ENCODE results near the gene UBTD1. TPM values are rescaled to one million over a fixed set of nuclear protein-coding genes. Genes with fewer than 3 reads are reported as not detected.

The UBTD1 gene
- total and polyA plus RNA-seq, 12 donors, result 1.4 to 24.2 (median 13.4) TPM

DNA sequence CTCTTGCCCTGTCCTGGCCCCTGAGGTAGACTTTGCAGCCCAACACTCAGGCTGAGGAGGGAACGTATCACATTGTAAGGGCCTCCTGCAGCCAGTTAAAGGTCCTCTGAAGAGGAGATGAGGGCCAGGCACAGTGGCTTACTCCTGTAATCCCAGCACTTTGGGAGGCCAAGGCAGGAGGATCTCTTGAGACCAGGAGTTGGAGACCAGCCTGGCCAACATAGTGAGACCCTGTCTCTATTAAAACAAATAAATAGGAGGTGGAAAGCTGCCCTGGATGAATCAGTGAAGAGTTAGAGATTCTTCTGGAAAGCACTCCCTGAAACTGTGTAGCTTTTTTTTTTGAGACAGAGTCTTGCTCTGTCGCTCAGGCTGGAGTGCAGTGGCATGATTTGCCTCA lies 88.5 kb downstream of the UBTD1 start:
- WGBS, 4 donors, result 83 to 96% (median 95%) methylated on average over 2 of the region's 2 CpGs
- Histone ChIP-seq H3K27me3 (no peaks in the 10 kb centered on the region), H3K36me3 (replicated peaks in 1 of 2) (no peaks in the 10 kb centered on the region), H3K4me1 (replicated peaks in 1 of 2) (peaks cover 10 to 32% of the 10 kb centered on the region in 2 donors), H3K27ac (no peak overlapping the region), H3K4me3 (no peak overlapping the region), H3K9me3 (replicated peaks in 1 of 3) (no peaks in the 10 kb centered on the region)
- TF ChIP-seq, protein P1, sequence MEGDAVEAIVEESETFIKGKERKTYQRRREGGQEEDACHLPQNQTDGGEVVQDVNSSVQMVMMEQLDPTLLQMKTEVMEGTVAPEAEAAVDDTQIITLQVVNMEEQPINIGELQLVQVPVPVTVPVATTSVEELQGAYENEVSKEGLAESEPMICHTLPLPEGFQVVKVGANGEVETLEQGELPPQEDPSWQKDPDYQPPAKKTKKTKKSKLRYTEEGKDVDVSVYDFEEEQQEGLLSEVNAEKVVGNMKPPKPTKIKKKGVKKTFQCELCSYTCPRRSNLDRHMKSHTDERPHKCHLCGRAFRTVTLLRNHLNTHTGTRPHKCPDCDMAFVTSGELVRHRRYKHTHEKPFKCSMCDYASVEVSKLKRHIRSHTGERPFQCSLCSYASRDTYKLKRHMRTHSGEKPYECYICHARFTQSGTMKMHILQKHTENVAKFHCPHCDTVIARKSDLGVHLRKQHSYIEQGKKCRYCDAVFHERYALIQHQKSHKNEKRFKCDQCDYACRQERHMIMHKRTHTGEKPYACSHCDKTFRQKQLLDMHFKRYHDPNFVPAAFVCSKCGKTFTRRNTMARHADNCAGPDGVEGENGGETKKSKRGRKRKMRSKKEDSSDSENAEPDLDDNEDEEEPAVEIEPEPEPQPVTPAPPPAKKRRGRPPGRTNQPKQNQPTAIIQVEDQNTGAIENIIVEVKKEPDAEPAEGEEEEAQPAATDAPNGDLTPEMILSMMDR (IDR thresholded peaks at IDR 0.05), result no peak
- no peak for TF ChIP-seq POLR2A (IDR thresholded peaks at IDR 0.05)
- no peak for DNase-seq
- intact Hi-C loops (cut with DNase I), result no loop called here

DNA sequence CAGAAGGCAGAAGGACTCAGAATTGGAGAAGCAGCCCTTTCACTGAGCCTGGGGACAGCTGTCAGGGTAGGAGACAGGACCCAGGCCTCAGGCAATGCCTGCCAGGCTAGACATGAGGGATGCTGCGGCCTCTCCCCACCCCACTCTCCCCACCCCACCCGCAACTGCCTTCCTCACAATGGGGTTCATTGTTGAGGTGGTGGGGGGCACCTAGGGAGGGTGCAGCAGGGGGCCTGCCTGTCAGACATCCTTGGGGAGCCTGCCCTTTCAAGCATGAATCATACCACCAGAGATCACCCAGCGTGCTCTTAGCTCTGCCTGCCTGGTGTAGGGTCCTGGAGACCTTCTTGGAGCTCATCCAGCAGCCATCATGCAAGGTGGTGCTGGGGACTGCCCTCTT lies 90.8 kb downstream of the UBTD1 start, which contains the start of gene C10orf62:
C10orf62 (plus strand) TSS at position 243 of the 400 bp plus-strand sequence. CDS start 177 bp downstream, outside the sequence.
- WGBS, 4 donors, result 82 to 100% (median 93%) methylated on average over 1 to 3 of the region's 3 CpGs
- H3K4me1 ChIP-seq (replicated peaks in 1 of 2), result peaks cover 8 to 23% of the 10 kb centered on the region in 2 donors
- no peaks in the 10 kb centered on the region for H3K9me3 ChIP-seq (replicated peaks in 1 of 3)
- H3K36me3 ChIP-seq (replicated peaks in 1 of 2), result no peaks in the 10 kb centered on the region
- no peaks in the 10 kb centered on the region for H3K27me3 ChIP-seq
- no peak within 1 kb of the TSS for H3K4me3 ChIP-seq
- TF ChIP-seq, protein P1 (IDR thresholded peaks at IDR 0.05), result no peak
- TF ChIP-seq POLR2A (IDR thresholded peaks at IDR 0.05), result no peak
- H3K27ac ChIP-seq, result no peak within 1 kb of the TSS
- intact Hi-C loops (cut with DNase I), result no loop called here
- DNase-seq, result no peak

DNA sequence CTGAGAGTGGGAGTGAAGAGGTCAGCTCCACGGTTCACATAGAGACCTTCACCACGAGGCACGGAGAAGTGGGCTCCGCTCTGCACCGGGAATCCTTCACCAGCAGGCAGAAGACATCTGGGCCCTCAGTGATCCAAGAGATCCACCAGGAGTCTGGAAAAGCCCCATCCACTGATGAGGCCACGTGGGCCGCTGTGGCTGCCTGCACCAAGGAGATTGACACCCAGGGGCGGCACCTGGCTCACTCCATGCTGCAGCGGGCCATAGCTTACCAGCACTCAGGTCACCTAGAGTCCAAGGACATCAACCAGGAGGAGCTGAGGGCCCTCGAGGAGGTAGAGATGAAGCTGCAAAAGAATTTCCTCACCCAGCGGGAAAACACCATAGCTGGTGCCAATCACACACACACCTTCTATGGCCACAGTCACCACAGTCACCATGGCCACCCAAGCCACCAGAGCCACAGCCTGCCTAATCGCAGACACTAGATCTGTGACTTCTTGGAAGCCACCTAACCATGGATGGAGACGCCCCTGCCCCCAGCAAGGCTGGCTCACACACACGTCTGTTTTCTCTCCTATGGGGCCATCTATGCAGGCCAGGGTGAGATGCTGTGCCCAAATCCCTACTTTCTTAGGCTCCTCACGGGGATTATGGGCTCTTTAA lies 91.5 kb downstream of the UBTD1 start:
- 88 to 100% (median 92%) methylated on average over 2 to 15 of the region's 15 CpGs for WGBS, 4 donors
- TF ChIP-seq POLR2A (IDR thresholded peaks at IDR 0.05), result no peak
- TF ChIP-seq, protein P1 (IDR thresholded peaks at IDR 0.05), result no peak
- H3K27ac ChIP-seq, result no peak overlapping the region
- H3K27me3 ChIP-seq, result no peaks in the 10 kb centered on the region
- H3K36me3 ChIP-seq (replicated peaks in 1 of 2), result no peaks in the 10 kb centered on the region
- DNase-seq, result no peak
- intact Hi-C loops (cut with DNase I), result no loop called here
- H3K9me3 ChIP-seq (replicated peaks in 1 of 3), result no peaks in the 10 kb centered on the region
- H3K4me1 ChIP-seq (replicated peaks in 1 of 2), result peaks cover under 1 to 16% of the 10 kb centered on the region in 2 donors
- no peak overlapping the region for H3K4me3 ChIP-seq

DNA sequence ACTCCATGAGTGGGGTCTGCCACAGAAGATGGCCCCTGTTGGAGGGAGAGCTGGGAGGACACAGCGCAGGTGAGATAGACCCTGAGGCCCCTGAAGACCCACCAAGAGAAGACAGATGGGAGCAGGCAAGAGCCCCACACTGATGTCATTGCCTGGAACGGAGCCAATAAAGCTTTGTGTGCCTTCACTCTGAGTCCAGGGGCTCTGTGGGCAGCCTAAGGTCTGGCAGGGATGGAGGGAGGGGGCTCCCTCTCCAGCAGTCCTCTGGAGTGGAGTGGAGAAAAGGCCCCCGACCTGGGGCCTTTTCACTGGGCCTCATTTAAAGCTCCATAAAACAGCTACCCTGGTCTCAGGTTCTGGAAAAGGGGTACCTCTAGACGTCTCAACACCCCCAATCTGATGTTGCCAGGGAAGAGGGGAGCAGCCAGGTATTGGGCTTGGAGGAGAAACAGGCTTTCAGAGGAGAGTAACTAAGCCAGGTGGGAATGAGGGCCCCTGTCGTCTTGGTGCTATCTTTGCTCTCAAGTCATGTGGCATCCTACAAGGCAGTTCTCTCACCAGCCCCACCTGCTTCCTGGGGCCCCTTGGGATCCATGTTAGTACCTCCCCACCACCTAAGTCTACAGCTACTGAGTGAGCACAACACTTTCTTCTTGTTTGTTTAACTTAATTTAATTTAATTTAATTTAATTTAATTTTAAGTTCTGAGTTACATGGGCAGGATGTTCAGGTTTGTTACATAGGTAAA lies 92.2 kb downstream of the UBTD1 start:
- TF ChIP-seq POLR2A (IDR thresholded peaks at IDR 0.05), result no peak
- TF ChIP-seq, protein P1 (IDR thresholded peaks at IDR 0.05), result no peak
- Histone ChIP-seq H3K9me3 (replicated peaks in 1 of 3) (no peaks in the 10 kb centered on the region), H3K4me3 (no peak overlapping the region), H3K36me3 (replicated peaks in 1 of 2) (no peaks in the 10 kb centered on the region), H3K27me3 (no peaks in the 10 kb centered on the region), H3K27ac (no peak overlapping the region), H3K4me1 (replicated peaks in 1 of 2) (peaks cover 0 to 13% of the 10 kb centered on the region in 2 donors)
- DNase-seq, result no peak
- WGBS, 4 donors, result 53 to 76% (median 71%) methylated on average over 5 of the region's 5 CpGs
- intact Hi-C loops (cut with DNase I), result no loop called here
